NCI-H187 (cell line): ENCODE results near the gene PARD3B.

Experiments
- DNase-seq, 2 experiments: peaks; one replicate each; lab custom pipeline; 2025; lab: John Stamatoyannopoulos, UW

Gene PARD3B

GRCh38 chr2:205014201-205014600 lies 468.9 kb downstream of the PARD3B start:
- no peak for DNase-seq

DNA sequence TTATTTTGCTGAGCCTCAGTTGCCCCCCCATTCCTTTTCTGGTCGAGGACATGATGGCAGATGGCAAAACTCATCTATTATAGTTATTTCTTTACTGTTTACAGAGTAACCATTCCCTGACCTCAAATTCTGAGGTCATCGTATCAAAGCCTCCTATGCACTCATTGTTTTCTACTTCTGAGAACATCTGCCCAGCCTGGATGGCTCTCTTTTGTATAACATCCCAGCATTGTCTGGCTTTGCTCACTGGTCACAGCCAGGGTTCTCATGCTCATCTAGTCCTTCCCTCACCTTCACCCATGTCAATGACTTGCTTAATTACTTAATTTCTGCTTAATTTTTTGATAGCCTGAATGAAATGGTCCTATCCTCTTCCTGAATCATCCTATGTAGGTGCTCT lies 472.1 kb downstream of the PARD3B start:
- no peak for DNase-seq

DNA sequence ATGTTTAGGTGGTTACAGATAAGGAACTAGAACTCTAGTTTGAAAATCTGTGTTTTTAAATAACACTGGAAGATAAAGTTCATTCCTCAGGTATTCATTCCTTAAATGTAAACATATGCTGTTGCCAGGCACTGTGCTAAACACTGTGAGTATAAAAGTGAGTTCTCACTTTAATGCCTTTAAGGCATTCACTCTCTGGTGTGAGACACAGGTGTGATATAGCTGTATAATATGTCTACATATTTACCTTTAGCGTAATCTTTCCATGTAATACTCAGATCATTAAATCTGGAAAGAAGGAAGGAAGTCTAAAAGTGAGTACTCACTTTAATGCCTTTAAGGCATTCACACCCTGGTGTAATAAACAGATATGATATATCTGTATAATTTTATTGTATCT lies 472.6 kb downstream of the PARD3B start:
- DNase-seq = no peak

- DNase-seq = no peak
These were observed 475.4 kb downstream of the PARD3B start for GRCh38 chr2:205020673-205021072.

- DNase-seq = no peak
These were observed 477.6 kb downstream of the PARD3B start for GRCh38 chr2:205022841-205023240.

GRCh38 chr2:205024822-205025518 lies 479.7 kb downstream of the PARD3B start:
- no peak for DNase-seq

- DNase-seq = no peak
These were observed 480.4 kb downstream of the PARD3B start for GRCh38 chr2:205025580-205026240.

- no peak for DNase-seq
These were observed 485.4 kb downstream of the PARD3B start for GRCh38 chr2:205030695-205031094.

- no peak for DNase-seq
These were observed 486.8 kb downstream of the PARD3B start for GRCh38 chr2:205032093-205032551.

- DNase-seq = no peak
These were observed 488.2 kb downstream of the PARD3B start for GRCh38 chr2:205033431-205033830.

DNA sequence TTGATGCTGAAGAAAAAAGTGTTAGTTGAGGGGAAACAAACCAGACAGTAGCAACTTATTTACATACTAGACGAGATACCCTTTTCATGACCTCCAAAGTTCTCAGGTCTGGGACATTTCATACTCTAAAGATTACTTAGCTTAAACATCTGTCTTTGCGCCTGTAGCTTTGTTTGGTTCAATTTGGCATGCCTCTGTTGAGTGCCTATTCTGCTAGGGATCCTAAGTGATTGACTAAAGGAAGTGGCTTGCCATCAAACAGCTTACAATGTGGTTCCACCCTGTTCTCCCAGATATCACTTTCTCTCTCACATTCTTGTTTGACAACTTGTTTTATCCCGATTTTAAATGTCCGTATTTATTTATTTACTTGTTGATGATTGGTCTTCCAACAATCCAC lies 488.8 kb downstream of the PARD3B start:
- DNase-seq = no peak

- no peak for DNase-seq
These were observed 495.0 kb downstream of the PARD3B start for GRCh38 chr2:205040323-205040722.

DNA sequence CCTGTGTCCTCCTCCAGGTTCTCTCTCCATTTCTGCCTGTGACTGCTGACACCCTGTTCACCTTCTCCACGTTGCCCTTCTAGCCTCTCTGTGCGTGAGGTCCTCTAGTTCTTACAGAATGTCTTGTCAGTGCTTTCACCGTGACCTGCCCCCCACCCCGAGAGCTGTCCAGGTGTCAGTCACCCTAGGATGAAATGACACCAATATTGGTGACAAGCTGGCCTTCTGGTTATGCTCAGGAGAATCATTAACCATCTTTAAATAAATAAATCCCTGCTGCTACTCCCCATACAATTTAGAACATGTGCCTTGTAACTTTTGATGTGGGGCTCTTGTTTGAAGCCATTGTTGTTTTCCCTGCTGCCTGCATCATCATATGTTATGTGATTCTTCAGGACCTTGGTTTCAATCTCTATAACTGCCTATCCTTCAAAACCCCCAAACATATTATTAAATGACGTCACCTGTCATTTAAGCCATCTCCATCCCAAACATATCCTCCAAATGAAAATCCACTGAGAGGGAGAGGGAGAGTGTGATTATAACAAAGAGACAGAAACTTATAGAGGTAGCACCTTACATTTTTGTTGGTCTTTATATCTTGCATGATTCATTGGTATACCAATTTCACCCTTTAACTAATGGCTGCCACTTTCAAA lies 496.3 kb downstream of the PARD3B start:
- DNase-seq = no peak

GRCh38 chr2:205043285-205043684 lies 498.0 kb downstream of the PARD3B start:
- DNase-seq = no peak

- no peak for DNase-seq
These were observed 500.4 kb downstream of the PARD3B start for GRCh38 chr2:205045706-205046105.

GRCh38 chr2:205047273-205047839 lies 502.1 kb downstream of the PARD3B start:
- no peak for DNase-seq

DNA sequence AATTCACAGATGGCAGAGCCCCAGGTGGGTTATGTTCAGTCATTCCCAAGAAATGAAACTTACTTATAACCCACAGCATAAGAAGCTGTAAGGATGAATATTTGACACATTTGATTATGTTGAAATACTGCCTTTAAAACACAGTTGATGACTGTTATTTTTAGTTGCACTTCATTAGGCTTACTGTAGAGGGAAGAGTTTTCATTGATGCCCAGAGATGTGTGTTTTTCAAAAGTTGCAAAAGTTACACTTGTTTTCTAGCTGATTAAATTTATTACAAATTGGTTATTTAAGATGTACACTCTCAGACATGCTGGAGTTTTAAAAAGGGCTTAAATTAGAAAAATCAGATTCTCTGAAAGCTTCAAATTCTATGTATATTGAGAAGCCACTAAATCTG lies 506.1 kb downstream of the PARD3B start:
- no peak for DNase-seq

GRCh38 chr2:205052781-205053180 lies 507.5 kb downstream of the PARD3B start:
- DNase-seq = no peak

GRCh38 chr2:205053827-205054410 lies 508.6 kb downstream of the PARD3B start:
- DNase-seq = no peak

DNA sequence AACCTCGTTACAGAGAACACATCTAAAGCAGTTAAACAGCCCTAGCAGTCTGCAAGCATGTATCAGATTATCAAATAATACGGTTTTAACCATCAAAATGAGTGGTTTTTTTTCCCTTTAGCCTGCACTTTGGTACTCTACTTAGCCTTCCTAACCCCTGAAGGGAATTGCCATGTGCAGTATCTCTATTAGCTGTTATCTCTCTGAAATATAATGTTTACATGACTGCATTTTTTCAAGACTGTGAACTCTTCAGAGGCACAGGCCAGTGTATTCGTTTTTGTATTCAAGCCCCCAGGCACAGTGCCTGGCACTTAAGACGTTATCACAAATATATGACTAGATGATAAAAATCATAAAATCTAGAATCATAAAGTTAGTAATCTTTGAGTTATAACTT lies 509.5 kb downstream of the PARD3B start:
- no peak for DNase-seq

DNA sequence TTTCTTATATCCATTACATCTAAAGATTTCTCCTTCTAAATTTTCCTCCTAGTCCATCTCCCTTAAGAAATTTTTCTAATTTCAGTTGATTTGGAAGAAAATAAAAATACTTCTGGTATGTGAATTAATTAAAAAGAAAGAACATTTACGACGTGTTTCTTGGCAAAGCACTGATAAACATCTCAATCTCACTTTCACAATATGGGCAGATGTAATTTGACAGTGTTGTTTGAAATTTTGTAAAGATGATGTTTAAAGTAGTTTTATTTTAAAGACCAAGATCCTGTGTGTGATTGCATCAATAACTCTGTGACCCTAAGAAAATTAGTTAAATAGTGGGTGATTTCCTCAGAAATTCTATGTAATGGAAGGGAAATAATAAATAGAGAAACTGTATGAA lies 510.0 kb downstream of the PARD3B start:
- no peak for DNase-seq

GRCh38 chr2:205056151-205056561 lies 510.9 kb downstream of the PARD3B start:
- no peak for DNase-seq
